ENCODE data around the gene FAM219A.
"Not testable (repeated sequence)": the region's sequence is repeated elsewhere in the genome, so short reads cannot be mapped to it uniquely, and the experiment has no call there.

Gene FAM219A

DNA sequence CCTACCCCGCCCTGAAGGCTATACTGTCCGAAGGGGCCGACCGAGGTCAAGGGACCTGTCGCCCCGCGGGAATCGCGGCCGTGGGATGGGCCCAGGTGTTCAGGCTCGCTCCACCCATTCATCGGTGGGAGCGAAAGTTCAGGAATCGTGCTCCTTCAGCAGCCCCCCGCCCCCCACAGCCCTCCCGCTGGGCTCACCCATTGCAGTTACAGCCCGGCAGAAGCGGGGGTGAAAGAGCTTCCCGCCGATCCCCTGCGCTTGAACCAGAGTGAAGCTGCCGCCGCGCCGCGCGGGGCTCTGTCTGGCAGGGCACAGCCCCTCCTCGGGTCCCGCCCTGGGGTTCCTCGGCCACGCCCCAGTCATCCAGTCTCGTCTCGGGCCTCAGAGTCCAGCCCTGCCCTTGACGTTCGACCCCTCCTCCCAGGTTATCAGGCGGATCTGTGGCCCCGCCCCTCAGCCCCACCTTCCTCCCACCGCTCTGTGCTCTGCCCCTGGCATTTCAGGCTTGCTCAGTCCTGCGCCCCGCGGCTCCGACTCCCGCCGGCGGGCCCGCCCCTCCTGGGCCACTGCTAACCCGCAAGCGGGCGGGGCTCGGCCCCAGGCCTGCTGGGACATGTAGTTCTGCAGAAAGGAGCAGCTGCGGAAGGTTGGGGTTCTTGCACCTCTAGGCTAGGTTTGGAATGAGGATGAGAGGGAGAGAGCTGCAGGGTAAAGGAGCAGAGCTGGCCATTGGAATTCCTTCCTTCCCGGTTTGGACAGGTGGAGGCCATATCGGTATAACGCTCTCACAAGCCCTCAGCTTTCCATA is 81.6 kb downstream of the FAM219A start, which contains the start of gene MYORG:
Gene MYORG, minus strand, starts transcription at position 303 of the 808 bp plus-strand sequence. CDS start 3,955 bp downstream, outside the sequence.
- peak; percentile 91 for DNase-seq (ENCODE audit: low spot score)

DNA sequence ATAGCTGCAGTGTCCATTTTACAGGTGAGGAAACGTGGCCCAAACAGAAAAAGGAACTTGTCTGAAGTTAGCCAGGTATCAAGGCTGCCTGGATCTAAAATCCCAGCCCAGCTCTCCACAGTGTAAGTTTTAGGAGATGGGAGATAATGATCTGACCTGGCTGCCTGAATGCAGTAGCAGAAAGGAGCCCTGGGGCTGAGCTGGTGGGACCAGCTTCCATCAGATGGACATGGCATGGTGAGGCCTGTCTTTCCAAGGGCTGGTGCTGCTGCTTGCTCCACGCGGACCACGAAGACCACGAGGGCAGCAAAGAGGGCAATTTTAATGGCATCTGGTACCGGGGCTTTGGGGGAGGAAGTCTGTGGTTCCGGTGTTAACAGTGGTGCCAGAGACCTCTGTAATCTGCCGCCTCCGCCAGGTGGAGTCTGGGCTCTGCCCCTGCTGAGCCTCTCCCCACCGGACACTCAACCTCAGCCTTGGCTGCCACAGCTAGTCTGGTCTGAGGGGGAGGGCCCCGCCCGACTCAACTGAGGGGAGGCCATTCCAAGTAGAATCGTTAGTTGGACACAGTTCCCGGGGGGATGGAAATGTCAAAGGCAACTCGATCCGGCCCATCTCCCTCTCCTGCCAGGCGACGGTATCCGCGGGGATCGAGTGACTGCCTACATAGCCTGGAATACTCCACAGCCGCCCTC is 82.3 kb downstream of the FAM219A start:
- DNase-seq (ENCODE audit: low spot score): no peak

GRCh38 chr9:34374905-34375552 is 83.3 kb downstream of the FAM219A start:
- DNase-seq (ENCODE audit: low spot score): no peak

- no peak for DNase-seq (ENCODE audit: low spot score)
These were observed 84.0 kb downstream of the FAM219A start for GRCh38 chr9:34374339-34374738.

GRCh38 chr9:34373749-34374148 is 84.6 kb downstream of the FAM219A start:
- DNase-seq (ENCODE audit: low spot score): no peak

DNA sequence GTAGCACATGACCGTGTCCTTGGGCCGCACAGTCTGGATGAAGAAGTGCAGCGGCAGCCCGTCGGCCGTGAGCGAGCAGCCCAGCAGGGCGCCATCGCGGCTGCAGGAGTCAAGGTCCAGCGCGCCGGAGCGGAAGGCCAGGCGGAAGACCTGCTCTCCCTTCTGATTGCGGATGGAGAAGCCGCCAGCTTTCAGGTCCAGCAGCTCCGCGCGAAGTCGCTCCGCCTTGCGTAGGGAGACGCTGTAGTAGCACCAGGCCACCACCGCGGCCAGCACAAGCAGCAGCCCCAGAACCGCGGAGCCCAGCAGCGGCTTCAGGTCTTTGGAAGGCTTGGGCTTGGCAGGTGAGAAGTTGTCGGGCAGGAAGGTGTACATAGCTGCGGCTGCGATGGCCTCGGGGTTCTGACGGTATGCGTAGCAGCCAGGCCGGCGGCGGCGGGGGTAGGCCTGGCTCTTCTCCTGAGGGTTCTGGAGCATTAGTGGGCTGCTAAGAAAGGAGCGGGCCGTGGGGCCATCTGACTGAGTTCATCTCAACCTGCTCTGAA is 85.8 kb downstream of the FAM219A start:
- no peak for DNase-seq (ENCODE audit: low spot score)

- no peak for DNase-seq (ENCODE audit: low spot score)
These were observed 86.4 kb downstream of the FAM219A start for GRCh38 chr9:34371886-34372466.

DNA sequence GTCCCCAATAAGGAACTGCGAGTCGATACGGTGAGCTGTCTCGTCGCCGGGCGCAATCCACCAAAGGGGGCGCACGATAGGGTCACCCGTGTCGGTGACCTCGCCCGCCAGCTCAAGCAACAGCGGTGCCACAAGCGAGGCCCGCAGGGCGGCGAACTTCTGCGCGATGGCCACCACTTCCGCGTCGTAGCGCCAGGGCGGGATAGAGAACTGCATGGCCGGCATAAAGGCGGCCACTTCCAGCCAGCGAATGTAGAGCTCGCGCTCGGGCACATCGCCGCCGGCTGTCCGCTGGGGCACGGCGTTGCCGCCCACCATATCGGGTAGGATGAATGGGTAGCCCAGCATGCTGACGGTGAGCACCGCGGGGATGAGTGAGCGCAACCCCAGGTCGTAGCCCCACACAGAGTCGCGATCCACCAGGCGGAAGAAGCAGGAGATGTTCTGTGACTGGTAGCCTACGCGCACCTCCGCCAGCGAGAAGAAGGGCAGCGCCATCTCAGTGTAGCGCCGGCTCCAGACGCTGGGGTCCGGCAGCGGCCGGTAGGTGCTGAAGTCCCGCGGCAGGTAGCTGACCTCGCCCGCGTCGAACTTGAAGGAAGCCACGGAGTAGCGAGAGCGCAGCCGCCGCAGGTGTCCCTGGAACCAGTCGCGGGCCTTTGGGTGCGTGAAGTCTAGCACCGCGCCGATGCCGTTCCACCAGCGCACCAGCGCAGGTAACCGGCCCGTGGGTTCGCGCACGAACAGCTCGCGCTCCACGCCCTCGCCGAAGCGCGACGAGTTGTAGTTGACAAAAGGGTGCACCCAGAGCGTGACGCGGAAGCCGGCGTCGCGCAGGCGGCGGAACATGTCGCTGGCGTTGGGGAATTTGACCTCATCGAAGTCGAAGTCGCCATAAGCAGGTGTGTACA is 87.1 kb downstream of the FAM219A start:
- no peak for DNase-seq (ENCODE audit: low spot score)

DNA sequence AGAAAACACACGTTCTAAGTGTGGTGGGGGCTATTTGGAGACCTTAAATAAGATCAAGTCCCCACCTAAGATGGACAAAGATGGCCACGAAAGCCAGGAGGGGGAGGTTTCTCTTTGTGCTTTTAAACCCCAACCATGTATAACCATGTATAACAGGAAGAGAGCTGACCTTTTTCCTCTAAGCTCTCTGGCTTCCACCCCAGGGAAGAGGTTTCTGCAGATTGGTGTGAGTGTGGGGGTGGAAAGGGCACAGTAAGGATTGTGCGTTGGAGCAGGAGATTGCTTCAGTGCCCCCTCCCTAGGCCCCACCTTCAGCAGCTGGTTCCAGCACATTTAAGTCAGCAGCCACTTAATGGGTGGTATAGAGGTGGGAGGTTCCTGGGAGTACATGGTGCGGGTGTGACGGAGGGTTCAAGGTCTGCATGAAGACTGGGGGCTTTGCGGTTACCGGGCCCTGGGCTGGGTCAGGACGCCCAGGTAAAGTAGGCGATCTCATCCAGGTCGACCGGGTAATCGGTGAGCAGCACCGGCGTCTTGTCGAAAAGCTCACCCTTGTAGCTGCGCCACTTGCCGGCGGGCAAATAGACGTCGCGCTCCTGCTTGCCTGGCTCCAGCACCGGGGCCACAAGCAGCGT is 87.9 kb downstream of the FAM219A start:
- DNase-seq (ENCODE audit: low spot score): no peak

- no peak for DNase-seq (ENCODE audit: low spot score)
These were observed 88.7 kb downstream of the FAM219A start for GRCh38 chr9:34369636-34370035.

DNA sequence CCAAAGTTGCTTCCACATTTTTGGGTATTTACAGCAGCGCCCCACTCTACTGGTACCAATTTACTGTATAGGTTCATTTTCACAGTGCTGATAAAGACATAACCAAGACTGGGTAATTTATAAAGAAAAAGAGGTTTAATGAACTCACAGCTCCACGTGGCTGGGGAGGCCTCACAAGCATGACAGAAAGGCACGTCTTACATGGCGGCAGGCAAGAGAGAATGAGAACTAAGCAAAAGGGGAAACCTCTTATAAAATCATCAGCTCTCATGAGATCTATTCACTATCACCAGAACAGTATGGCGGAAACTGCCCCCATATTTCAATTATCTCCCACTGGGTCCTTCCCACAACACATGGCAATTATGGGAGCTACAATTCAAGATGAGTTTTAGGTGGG is 89.6 kb downstream of the FAM219A start:
- DNase-seq (ENCODE audit: low spot score): not testable (repeated sequence)

DNA sequence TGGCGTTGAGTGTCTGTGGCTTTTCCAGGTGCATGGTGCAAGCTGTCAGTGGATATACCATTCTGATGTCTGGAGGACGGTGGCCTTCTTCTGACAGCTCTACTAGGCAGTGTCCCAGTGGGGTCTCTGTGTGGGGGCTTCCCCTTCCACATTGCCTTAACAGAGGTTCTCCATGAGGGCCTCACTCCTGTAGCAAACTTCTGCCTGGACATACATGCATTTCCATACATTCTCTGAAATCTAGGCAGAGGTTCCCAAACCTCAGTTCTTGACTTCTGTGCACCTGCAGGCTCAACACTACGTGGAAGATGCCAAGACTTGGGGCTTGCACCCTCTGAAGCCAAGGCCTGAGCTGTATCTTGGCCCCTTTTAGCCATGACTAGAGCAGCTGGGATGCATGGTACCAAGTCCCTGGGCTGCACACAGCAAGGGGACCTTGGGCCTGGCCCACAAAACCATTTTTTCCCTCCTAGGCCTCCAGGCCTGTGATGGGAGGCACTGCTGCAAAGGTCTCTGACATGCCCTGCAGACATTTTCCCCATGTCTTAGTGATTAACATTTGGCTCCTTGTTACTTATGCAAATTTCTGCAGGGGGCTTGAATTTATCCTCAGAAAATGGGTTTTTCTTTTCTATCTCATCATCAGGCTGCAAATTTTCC is 90.5 kb downstream of the FAM219A start:
- DNase-seq (ENCODE audit: low spot score): not testable (repeated sequence)

- no peak for DNase-seq (ENCODE audit: low spot score)
These were observed 92.0 kb downstream of the FAM219A start for GRCh38 chr9:34366365-34366764.

- DNase-seq (ENCODE audit: low spot score): no peak
These were observed 93.1 kb downstream of the FAM219A start for GRCh38 chr9:34365282-34365681.

DNA sequence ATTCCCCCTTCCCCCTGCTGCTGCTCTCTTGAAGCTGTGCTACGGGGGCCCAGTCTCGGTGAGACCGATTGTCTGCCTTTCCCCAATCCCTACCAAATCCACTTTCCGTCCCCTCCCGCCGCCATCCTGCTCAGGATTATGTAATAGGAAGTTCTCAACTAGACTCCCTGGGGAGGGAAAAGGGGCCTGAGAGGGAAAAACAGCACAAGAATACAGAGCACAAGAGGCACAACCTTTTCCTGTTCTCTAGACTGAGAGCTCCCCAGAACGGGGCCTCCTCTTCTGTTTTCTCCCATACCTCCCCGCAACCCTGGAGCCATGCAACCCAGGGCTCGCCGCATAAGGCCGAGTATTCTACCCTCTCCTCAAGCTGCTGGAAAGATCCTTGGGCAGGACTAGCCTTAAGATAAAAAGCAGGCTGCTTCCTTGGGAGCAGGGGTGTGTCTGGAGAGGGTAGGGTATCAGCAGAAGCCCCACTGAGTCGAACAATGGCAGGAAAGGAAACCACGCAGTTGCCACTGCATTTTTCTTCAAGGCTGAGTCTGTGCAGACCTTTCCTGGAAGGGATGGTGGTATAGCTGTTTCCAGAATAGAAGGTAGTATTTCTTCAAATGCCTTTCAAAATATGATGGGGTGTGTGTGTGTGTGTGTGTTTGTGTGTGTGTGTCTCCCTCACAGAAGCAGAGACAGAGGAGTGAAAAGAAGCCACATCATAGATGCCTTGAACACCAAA is 94.6 kb downstream of the FAM219A start:
- DNase-seq (ENCODE audit: low spot score): no peak

- DNase-seq (ENCODE audit: low spot score): no peak
These were observed 95.7 kb downstream of the FAM219A start for GRCh38 chr9:34362614-34363214.

DNA sequence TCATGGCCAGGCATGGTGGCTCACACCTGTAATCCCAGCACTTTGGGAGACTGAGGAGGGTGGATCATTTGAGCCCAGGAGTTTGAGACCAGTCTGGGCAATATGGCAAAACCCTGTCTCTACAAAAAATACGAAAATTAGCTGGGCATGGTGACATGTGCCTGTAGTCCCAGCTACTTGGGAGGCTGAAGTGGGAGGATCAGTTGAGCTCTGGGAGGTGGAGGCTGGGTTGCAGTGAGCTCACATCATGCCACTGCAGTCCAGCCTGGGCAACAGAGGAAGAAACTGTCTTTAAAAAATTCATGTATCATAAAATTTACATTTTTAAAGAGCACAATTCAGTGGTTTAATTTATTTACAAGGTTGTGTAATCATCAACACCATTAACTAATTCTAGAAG is 105.4 kb downstream of the FAM219A start:
- DNase-seq (ENCODE audit: low spot score): not testable (repeated sequence)

GRCh38 chr9:34352122-34352652 is 106.2 kb downstream of the FAM219A start:
- DNase-seq (ENCODE audit: low spot score): not testable (repeated sequence)

DNA sequence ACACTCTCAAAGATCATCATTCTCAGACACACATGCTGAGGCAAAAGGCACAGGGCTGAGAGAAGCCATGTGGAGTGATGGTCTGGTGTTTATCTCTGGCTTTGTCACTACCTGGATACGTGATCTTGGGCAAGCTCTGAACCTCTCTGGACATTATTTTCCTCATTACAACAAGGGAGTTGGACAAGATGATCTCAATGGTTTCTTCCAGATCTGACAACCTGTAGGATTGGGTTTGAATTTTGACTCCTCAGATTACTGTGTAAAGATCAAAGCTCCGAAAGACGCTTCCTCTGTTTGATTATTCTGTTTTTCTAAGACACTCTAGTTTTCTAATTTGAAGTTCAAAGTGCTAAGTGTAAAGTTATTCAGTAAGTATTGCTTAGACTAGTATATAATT is 109.0 kb downstream of the FAM219A start:
- no peak for DNase-seq (ENCODE audit: low spot score)
